Measurements from ENCODE around the gene ZACN.

- TF ChIP-seq POLR2AphosphoS5 (IDR thresholded peaks at IDR 0.05; ENCODE audit: low read depth, low read length): no peak
- TF ChIP-seq REST (IDR thresholded peaks at IDR 0.05; ENCODE audit: insufficient read depth in 1 of 2, low read depth in 2 of 2, low read length in 2 of 2): no peak
- no peak for TF ChIP-seq TAF1 (IDR thresholded peaks at IDR 0.05; ENCODE audit: borderline replicate concordance, insufficient read depth, low read length)
- TF ChIP-seq SIN3A (IDR thresholded peaks at IDR 0.05; ENCODE audit: borderline replicate concordance, insufficient read depth, low read length): no peak
- no peak for TF ChIP-seq FOXP2 (optimal IDR thresholded peaks at IDR 0.05; ENCODE audit: borderline replicate concordance, extremely low read depth, extremely low read length, insufficient read depth)
These were observed 22.1 kb upstream of the ZACN start for GRCh38 chr17:76056882-76057281.
